Thyroid gland (tissue), 4 donors: ENCODE results near the gene E2F1.

Experiments used
- POLR2A ChIP-seq, 2 donors: fragments of 450-650 bp; IDR thresholded peaks; one replicate each; pipeline ENCODE4 v1.6.1; 2017; ENCODE audit warnings: antibody characterized with exemption in 2 of 2, mild to moderate bottlenecking in 2 of 2, moderate library complexity in 1 of 2
- TF ChIP-seq, protein P1 (sequence below), 6 experiments: fragments of 200-600 bp in 3 of 6; fragments of 450-650 bp in 3 of 6; sonication (generic) in 3 of 6; IDR thresholded peaks; one replicate each; pipeline ENCODE4 v1.5.1; 2016 to 2019; ENCODE audit warnings: antibody characterized with exemption in 6 of 6, mild to moderate bottlenecking in 2 of 6, inconsistent platforms in 1 of 6, moderate library complexity in 1 of 6

- TF ChIP-seq POLR2A (IDR thresholded peaks at IDR 0.05): no peak
- TF ChIP-seq, protein P1, sequence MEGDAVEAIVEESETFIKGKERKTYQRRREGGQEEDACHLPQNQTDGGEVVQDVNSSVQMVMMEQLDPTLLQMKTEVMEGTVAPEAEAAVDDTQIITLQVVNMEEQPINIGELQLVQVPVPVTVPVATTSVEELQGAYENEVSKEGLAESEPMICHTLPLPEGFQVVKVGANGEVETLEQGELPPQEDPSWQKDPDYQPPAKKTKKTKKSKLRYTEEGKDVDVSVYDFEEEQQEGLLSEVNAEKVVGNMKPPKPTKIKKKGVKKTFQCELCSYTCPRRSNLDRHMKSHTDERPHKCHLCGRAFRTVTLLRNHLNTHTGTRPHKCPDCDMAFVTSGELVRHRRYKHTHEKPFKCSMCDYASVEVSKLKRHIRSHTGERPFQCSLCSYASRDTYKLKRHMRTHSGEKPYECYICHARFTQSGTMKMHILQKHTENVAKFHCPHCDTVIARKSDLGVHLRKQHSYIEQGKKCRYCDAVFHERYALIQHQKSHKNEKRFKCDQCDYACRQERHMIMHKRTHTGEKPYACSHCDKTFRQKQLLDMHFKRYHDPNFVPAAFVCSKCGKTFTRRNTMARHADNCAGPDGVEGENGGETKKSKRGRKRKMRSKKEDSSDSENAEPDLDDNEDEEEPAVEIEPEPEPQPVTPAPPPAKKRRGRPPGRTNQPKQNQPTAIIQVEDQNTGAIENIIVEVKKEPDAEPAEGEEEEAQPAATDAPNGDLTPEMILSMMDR (IDR thresholded peaks at IDR 0.05): peak in 1 of 6 experiments; percentile 5
Measured at GRCh38 chr20:33693741-33694638, 7.8 kb upstream of the E2F1 start.
